ENCODE measurements around the gene SRRM2.

Gene SRRM2

DNA sequence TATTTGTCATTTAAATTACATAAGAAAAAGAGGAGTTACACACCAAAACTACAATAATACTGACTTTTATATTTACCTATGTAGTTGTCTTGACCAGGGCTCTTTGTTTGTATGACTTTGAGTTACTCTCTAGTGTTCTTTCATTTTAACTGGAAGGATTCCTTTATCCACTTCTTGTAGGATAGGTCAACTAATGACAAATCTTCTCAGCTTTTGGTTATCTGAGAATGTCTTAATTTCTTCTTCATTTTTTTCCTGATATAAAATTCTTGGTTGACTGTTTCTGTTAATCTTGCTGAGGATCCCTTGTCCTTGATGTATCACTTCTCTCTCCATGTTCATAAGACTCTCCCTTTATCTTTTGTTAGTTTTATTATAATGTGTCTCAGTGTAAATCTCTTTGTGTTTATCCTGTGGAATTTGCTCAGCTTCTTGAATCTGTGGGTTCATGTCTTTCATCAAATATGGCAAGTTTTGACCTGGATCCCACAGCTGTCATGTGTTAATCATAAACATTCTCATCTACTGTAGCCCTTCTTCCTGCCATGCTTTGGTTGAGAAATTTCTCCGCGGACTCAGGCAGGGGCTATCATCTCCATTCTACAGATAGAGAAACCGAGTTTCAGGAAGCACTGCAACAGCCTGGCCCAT is 51.2 kb downstream of the SRRM2 start:
- DNase-seq = no peak

DNA sequence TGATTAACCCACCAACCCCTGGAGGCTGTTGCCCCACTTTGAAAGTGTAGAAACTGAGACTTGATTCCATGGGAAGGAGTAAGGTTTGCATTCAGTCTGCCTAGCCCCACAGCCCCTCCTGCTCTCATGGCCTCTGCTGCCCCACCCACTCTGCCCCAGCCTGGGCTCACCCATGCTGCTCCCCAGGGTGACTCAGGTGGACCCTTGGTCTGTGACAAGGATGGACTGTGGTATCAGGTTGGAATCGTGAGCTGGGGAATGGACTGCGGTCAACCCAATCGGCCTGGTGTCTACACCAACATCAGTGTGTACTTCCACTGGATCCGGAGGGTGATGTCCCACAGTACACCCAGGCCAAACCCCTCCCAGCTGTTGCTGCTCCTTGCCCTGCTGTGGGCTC is 52.3 kb downstream of the SRRM2 start:
- DNase-seq = no peak

DNA sequence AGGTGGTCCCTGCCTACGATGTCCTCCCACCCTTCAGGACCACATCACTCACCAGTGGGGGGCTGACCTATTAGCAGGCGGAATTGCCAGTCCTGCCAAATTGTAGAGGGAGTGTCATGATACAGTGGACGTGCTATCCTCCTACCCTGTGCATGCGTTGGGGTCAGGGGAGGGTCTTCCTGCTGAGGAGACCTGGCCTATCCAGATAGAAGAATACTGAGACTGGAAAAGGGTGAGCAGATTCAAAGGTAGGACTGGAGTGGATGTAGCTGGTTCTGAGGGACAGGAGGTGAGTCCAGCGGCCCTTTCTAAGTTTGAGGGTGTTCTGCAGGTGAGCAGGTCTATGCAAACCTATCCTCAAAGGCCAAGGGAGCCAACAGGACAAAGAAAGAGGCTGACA is 53.8 kb downstream of the SRRM2 start:
- no peak for DNase-seq

DNA sequence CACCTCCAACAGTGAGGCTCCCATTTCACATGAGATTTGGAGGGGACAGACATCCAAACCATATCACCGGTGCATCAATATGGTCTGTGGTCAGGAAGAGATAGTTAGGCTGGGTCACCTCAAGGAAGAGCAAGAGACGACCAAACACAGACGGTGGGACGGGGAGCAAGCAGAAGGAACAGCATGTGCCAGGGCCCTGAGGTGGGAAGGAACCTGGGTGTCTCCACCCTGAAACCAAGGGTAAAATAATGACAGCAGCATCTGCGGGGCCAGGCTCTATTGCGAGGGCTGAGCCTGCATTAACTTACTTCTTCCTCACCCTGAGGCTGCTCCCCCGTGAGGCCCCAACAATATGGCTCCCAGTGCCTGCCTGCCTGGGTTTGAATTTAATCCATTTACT is 55.7 kb downstream of the SRRM2 start:
- no peak for DNase-seq

DNA sequence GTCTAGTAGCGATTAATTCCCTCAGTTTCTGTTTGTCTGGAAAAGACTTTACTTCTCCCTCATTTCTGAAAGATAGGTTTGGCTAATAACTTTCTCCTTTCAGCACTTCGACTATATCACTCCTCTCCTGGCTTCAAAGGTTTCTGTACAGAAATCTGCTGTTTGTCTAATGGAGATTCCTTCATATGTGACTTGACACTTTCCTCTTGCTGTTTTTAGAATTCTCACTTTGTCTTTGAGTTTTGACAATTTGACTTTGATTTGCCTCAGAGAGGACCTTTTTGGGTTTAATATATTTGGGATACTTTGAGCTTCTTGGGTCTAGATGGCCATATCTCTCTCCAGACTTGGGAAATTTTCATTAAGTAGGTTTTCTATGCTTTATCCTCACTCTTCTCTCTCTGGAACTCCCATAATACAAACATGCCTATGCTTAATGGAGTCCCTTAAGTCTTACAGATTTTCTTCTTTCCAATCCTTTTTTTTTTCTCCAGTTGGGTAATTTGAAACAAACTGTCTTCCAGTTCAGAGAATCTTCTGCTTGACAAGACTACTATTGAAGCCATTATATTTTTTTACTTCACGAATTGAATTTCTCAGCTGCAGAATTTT is 56.8 kb downstream of the SRRM2 start:
- DNase-seq = no peak

DNA sequence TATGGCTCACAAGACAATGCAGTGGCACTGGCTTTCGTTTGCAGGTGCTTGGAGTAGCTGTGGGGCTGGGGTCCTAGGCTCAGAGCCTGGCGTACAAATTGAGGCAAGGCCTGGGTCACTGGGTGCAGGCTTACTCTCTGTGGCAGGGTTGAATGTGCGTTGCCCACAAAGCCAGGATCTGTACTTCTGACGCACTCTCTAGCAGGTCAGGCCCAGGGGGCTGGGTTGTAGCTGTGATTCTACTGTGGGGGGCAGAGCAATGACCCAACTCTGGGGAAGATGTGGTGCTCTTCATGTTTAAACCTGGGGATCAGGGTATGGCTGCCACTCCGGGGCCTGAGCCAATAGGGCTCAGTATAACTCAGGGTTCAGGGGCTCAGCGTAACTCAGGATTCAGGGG is 58.2 kb downstream of the SRRM2 start:
- no peak for DNase-seq

DNA sequence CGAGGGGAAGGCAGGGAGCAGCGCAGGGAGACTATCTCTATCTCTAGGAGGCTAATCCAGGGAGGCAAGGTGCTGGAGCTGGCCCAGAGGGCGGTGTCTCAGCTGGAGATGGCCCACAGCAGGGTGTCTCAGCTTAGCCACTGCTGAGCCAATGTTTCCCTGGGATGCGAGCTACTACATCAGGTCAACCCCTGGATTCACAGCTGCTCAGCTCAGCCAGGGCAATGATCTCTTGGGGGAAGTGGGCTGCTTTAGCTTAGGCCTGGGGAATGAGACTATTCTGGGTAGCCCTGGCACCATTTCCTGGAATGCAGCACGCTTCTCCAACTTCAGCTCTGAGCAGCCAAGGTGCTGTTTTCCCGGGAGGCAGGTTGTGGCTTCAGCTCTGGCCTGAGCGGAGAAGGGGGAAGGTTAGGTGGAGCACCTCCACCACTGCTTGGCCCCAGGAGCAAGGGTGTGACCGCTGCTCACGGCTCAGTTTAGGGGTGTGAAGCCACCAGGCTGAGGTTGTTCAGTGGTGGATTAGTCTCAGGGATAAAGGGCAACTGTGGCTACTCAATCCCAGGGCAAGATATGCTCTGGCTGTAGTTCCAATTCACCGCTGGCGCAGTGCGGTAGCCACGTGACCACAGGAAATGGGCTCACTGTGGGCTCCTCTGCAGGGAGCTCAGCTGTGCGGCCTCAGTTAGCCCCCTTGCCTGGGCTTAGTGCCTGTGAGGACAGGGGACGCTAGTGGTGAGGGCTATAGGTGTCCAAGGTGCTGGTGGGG is 59.4 kb downstream of the SRRM2 start:
- no peak for DNase-seq

DNA sequence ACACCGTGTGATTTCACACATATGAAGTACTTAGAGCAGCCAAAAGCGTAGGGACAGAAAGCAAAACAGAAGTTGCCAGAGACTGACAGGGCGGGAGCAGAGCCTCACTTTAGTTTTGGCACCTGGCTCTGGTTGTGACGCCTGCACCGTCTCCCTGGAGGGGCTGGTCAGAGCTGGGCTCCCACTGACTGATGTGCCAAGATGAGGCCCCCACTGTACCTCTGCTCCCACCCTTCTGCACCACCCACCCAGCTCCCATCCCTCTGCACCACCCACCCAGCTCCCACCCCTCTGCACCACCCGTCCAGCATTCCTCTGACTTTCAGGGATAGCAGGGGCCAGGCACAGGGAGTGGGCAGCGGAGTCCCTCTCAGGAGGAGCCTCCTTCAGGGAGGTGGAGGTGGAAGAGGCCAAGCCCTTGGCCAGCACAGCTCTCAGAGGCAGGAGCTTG is 61.4 kb downstream of the SRRM2 start:
- DNase-seq = no peak

DNA sequence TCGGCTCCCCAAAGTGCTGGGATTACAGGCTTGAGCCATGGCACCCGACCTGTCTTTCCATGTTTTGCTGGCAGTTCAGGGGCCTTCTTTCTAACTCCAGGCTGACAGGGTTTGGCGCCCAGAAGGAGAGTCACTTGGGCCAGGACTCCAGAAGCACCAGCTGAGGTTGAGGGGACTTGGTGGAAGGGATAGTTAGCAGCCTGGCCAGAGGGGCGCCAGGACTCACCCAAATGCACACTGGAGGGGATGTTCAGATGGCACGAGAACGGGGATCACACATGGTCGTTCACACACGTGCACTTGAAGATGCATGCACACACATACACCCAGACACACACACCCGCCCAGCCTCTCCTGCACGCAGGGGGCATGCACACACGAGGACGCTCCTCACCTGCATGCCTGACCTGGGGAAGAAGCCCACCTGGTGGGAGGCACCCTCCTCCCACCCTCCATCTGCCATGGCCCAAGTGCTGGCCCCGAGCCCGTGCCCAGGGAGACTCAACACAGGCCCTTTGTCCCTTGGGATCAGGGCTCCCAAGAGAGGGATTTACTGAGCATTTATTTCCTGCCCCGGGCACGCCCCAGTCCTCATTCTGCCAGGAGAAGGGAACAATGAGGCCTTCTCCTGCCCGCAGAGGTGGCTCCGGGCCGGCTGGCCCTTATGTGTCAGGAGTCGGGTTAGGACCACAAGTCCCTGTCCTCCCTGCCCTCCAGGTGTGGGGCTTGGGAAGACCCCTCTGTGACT is 62.3 kb downstream of the SRRM2 start:
- no peak for DNase-seq

DNA sequence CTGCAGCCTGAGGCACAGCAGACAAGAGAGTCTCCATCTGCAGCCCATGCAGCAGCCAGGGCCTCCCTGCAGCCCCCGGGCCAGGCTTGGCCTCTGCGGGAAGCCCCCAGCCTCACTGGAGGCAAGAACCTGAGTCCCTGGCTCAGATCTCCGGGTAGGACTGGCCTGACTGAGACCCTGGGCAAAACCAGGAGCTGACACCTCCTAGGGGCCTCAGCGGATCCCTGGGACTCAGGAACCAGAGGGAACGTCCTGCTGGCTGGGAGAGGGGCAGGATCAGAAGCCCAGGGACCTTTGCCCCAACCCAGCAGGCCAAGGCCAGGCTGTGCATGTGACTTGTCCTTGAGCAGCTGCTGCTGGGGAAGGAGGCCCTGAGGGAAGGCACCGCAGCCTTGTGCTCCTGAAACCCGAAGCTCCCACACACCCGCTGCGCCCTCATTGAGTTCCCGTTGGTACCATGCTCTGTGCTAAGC is 62.9 kb downstream of the SRRM2 start:
- DNase-seq = no peak

DNA sequence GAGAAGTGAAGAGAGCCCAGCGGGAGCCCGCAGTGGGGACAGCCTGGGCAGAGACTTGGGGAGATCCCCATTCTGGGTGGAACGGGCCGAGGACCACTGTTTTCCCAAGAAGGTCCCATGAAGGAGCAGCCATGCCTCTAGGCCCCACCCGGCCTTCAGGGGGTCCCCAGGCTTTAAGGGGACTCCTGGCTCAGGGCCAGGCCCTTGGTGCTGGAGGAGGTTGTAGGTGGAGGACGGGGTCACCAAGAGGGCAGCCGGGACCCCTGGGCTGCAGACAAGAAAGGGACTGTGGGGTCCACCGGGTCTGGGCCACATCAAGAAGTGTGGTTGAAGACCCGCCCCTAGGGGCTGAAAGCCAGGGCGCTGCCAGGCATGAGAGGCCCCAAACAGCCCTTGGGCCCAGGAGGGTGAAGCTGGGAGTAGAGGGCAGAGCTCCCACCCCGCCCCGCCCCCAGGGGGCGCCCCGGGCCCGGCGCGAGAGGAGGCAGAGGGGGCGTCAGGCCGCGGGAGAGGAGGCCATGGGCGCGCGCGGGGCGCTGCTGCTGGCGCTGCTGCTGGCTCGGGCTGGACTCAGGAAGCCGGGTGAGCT is 64.4 kb downstream of the SRRM2 start, which contains the start of gene PRSS21:
TSS of gene PRSS21 (plus strand) at position 487 of the 589 bp plus-strand sequence. CDS start at position 519, 32 bp downstream.
- no peak for DNase-seq

DNA sequence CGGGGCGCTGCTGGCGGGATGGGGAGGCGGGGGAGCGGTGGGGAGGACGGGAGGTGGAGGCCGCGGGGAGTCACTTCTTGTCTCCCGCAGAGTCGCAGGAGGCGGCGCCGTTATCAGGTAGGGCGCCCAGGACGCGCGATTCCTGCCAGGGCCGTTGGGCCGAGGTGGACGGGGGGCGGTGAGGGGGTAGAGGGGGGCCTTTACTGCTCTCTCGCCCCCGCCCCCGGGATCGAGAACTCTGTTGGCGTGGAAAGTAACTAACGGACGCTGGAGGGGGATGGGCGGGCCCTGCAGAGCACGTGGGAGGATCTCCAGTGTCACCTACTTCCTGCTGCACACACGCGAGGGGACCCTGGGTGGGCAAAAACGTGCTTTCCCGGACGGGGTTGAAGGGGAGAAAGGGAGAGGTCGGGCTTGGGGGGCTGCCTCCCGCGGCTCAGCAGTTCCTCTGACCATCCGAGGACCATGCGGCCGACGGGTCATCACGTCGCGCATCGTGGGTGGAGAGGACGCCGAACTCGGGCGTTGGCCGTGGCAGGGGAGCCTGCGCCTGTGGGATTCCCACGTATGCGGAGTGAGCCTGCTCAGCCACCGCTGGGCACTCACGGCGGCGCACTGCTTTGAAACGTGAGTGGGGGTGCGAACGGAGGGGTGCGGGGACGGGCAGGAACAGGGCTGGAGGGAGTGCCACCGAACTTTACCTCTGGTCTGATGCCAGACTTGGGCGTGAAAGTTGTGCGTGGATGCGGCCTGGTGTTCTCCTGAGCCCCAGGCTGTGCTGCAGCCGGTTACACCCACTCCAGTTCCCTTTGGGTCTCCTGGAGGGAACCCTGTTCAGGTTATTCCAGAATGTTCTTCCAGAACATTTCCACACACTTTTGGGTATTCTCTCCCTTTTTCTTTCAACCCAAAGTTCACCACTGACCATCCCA is 65.2 kb downstream of the SRRM2 start:
- no peak for DNase-seq

DNA sequence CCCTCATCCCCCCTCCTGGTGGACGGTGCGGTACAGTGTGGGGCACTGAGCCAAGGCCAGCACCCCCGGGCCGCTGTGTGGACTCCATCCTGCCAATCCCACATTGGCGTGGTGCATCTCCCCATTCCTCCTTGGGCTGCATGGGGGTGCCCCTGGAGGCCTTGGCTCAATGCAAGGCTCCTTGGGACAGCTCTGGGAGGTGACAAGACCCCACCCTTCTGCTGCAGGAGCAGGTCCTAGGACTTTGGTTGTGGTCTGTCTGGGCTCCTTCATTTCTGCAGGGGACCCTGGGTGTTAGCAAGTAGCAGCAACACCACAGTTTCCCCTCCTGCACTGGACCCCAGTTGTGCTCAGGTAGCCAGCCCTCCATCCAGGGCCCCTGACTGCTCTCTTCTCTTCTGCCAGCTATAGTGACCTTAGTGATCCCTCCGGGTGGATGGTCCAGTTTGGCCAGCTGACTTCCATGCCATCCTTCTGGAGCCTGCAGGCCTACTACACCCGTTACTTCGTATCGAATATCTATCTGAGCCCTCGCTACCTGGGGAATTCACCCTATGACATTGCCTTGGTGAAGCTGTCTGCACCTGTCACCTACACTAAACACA is 65.9 kb downstream of the SRRM2 start:
- no peak for DNase-seq

DNA sequence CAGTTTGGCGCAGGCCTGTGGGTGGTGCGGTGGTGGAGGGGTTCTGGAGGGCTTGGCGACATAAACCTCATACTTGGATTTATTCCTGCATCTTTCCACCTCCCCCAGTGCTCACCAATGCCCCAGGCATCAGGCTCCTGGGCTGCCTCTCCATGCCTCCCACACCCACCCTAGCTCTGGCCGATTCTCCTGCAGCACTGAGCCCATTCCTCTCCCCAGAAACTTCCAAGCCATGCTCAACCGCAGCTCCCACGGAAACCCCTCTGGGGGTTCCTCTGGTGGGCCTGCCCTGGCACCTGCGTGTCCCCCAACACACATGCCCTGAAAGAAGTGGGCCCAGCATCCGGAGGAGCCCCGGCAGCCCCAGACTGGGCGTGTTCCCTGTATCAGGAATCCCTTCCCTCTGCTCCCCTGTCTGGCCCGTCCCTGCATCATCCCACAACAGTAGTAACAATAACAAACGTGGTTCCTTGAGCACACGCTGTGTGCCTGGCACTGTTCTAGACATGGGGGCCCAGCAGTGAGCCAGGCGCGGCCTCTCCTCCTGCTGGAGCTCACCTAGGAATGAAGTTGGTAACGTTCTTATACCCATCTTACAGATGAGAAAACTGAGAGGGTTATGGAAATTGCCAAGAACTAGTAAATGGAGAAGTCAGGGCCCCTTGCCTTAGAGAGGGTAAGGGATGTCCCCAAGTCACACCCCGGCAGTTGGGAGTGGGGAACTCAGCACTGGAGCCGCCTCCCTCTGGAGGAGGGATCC is 66.9 kb downstream of the SRRM2 start:
- no peak for DNase-seq

DNA sequence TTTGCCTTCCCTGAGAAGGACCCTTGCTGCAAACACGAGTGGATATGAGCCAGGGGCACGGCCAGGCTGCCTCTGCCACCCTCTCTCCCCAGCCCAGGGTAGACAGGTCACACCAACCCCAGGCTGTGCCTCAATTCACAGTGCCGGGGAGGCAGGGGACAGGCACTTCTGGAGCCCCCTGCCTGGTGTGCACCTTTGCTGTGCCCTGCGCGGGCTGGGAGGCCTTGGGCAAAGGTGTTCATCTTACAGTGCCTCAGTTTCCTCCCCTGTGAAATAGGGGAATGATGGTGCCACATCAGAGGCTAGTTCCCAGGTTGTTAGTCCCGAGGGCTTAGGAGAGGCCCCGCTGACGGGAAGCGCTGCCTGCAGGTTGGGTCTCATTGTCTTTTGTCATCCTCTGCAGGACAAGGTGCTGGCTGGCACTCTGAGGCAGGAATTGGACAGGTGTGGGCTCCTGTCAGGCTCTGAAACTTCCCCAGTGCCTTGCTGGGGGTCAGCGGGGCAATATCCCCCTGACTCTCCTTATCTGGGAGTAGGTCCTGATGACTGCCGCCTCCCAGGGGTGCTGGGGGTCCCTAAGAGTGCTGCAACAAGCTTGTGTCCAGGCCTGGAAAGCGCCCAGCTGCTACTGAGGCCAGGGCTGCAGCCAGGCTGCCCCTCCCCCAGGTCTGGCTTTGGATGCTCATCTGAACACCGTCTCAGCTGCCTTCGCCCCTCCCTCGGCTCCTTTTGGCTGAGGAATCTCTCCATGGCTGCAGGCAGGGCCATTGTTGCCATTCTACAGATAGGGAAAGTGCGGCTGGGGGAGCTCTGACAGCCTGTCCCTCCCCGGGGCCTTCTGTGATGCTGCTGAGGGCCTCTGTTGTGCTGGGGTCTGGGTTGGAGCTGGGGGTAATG is 67.7 kb downstream of the SRRM2 start:
- DNase-seq = no peak

All from activated CD4-positive, alpha-beta T cell treated with anti-CD3 and anti-CD28 coated beads for 1 hour (primary cell).